DMS153 treated with DMSO at 0.1 percent for 48 hours (cell line): ENCODE measurements around the gene THY1.

Experiments
- DNase-seq: peaks from one replicate; lab custom pipeline; 2025; ENCODE audit not compliant: unreplicated experiment; lab: John Stamatoyannopoulos, UW

The THY1 gene

GRCh38 chr11:119371778-119372182 is 51.2 kb downstream of the THY1 start:
- DNase-seq, result no peak

DNA sequence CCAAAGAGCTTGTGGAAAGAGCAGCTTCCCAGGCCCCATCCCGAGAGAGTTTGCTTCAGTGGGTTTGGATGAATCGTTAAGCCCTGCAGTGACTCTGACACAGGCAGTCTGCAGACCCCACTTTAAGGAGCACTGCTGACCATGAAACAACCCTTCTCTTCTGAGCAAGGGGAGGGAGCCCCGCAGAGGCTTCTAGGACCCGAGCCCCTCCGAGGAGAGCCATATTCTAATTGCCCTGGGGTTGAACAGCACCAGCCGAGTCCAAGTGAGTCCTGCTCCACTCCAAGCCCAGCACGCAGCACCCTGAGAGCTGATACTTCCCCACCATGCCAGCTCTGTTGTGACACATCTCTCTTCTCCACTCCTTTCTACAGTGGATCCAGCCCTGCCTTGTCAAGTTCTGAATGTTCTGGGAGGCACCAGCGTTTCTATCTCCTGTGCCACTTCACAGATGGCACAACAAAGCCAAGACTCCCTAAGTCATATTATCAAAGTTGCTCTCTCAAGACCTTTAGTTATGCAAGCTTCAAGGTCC is 51.8 kb downstream of the THY1 start:
- no peak for DNase-seq

GRCh38 chr11:119370486-119371046 is 52.4 kb downstream of the THY1 start:
- no peak for DNase-seq

GRCh38 chr11:119369132-119369925 is 53.6 kb downstream of the THY1 start:
- DNase-seq, result no peak

DNA sequence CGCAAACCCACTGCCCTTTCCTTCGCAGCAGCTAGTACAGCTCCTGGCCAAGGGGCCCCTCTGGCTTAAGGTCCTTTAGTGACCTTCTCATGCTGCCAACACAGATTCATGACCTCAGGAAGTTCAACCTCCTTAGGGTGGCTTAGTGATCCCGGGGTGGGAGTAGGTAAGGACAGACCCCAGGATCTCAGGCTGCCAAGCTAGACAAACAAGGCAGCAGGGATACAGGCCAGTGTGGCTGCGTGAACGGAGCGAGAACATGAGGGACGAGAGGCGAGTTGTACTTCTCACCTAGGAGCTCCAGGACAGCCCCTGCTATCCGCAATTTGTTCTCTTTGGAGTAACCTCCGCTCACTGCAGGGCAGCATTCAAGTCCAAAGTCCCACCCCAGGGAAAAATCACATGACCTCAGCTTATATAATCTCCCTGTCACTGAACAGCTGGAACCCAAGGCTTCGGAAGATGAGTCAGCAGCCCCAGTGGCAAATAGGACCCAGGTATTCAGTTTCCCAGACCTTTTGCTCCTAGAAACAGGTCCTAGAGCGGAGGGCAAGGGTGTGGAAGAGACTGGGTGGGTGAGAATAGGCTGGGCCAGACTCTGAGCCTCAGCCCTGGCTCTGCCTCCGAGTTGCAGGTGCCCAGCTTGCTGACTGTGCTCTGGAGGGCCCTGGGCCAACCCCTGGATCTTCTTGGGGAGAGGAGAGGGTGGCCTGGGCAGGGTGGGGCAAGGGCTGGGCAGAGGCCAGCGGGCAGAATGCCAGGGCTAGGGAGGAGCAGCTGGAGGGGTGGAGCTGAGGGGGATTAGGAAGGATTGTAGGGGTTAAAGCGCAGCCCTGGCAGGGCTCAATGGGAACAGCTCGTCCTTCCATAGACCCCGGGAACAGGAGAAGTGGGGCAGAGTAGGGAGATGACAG is 54.6 kb downstream of the THY1 start:
- no peak for DNase-seq

DNA sequence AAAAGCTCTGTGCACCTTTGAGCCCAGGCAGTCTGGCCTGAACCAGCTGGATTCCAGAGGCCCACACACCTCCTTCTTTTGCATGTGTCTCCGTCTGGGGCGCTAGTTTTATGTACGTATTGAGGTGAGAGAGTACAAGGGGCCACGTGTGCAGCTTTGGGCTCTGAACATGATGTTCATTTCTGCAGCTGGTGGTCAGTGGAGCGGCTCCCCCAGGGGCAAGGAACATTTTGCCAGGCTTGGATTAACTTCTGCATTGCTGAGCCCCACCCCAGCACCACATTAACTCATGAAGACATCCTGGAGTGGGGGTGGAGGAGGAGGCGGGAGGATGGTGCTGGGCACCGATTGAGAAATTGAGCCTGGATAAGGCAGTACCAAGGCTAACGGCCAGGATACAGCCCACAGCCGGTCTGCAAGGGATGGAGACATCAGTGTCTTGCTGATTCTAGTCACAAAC is 55.3 kb downstream of the THY1 start:
- DNase-seq, result no peak
